Hematopoietic multipotent progenitor cell (in vitro differentiated cells): Measurements from ENCODE around the gene HSF2. TPM values are rescaled to one million over a fixed set of nuclear protein-coding genes. Genes with fewer than 3 reads are reported as not detected.
A peak's percentile ranks its signal among the peaks of the same experiment; 100 is the strongest.
"Not testable (repeated sequence)": the region's sequence is repeated elsewhere in the genome, so short reads cannot be mapped to it uniquely, and the experiment has no call there.

ENCODE experiments used
- DNase-seq, 3 donors: peaks; one replicate each; pipeline ENCODE4 v3.0.0-alpha.2; 2011 to 2015; ENCODE audit warnings: low read depth in 2 of 3, low spot score in 2 of 3
- small RNA-seq: library from RNA; depleted of rRNA; stranded (forward); fragments of <200 nt; gene quantifications from one replicate; pipeline ENCODE3, GENCODE V24; 2012
- total RNA-seq: library from RNA; depleted of rRNA; stranded (reverse); fragments of >200 nt; gene quantifications from one replicate; pipeline ENCODE4 v1.2.3, GENCODE V29; 2012

The HSF2 gene
- total RNA-seq, 1 donor = 14.5 TPM

DNA sequence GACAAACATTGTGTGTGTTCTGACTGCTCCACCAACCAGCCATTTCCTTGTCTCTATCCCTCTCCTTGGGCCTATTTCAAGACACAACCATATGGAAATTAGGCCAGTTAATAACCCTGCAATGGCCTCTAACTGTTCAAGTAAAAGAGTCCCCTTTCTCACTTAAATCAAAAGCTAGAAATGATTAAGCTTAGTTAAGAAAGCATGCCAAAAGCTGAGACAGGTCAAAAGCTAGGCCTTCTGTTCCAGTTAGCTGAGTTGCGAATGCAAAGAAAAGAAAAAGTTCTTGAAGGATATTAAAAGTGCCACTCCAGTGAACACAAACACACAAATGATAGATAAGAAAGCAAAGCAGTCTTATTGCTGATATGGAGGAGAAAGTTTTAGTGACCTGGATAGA, 49.6 kb downstream of the HSF2 start:
- DNase-seq = no peak

DNA sequence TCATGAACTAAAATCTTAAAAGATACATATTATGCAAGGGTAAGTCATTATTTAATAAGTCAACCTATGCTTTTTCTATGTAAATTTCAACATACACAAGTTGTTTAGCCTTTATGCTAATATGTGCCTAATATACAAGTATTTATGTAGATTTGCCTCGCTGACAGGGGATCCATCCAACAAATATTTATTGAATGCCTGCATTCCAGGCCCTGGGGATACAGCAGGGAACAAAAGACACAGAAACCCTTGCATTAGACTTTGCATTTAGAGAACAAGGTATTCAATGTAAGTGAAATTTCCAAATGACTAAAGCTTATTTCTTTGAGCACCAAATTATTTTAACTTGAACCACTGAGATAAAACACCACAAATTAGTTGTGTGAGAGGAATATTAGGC, 53.1 kb downstream of the HSF2 start:
- no peak for DNase-seq

DNA sequence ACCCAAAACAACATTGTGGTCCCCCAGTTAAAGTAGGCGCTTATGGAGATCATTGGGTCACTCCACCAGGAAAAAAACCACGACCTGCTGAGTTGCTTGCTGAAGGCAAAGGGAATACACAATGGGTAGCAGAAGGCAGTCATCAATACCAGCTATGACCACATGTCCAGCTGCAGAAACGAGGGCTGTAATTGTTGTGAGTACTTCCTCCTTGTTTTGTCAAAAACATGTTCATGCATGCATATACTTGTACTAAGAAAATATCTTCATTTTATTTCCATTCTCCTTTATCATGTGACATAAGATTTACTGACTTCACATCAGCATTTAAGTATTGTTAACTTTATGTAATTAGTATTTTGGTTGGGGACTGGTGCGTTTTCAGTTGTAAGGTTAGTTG, 55.2 kb downstream of the HSF2 start:
- no peak for DNase-seq

DNA sequence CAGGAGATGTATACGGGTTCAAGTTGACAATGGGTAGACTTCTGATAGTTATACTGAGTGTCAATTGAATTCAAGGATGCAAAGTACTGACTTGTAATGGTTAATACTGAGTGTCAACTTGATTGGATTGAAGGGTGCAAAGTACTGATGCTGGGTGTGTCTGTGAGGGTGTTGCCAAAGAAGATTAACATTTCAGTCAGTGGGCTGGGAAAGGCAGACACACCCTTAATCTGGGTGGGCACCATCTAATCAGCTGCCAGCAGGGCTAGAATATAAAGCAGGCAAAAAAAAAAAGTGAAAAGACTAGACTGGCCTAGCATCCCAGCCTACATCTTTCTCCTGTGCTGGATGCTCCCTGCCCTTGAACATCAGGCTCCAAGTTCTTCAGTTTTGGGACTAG, 55.7 kb downstream of the HSF2 start:
- DNase-seq = not testable (repeated sequence)

DNA sequence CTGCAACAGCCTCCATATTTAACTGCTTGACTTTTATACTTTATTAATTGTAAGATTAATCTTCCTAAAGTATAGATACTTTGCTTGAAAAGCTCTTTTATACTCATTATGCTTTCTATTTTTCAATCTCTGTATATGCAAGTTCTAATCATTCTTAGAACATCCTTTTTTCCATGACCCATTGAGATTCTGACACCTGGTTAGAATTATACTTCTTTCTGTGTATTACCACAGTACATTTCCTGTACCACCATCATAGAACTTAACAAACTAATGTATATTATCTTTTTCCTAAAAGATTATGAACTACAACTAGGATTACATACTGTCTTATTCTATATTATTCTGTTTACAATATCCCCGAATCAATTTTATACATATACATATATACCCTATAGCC, 58.6 kb downstream of the HSF2 start:
- DNase-seq = no peak

DNA sequence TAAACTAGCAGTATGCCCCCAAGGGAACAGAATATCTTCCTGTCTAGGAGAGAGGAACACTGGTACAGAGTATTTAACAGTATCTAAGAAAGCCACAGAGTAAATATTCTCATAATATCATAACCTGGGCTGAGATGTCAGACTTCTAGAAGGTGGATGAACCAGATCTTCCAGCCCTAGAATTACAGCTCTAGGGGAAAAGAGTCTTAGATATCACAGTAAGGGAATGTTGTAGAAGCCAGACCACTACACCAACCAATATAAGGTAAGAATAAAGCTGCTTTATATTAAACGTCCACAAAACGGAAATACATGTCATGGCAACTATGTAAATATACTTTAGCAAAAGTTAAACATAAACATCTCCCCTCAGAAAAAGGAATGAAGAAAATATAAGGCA, 59.8 kb downstream of the HSF2 start:
- no peak for DNase-seq

DNA sequence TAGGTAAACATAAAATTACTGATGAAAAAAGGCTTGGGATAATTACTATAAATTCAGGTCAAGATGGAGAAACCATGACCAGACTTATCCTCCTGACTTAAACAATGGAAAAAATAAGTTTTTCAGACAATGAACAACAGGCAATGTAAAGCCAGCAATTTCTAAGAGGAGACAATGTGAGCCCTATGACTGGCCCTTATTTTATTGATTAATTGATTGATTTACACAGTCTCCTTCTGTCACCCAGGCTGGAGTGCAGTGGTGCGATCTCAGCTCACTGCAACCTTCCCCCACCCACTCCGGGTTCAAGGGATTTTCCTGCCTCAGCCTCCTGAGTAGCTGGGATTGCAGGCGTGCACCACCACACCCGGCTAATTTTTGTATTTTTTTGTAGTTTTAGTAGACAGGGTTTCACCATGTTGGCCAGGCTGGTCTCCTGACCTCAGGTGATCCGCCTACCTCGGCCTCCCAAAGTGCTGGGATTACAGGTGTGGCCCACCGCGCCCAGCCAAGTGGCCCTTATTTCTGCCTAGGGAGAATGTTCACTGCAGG, 60.5 kb downstream of the HSF2 start:
- not testable (repeated sequence) for DNase-seq

DNA sequence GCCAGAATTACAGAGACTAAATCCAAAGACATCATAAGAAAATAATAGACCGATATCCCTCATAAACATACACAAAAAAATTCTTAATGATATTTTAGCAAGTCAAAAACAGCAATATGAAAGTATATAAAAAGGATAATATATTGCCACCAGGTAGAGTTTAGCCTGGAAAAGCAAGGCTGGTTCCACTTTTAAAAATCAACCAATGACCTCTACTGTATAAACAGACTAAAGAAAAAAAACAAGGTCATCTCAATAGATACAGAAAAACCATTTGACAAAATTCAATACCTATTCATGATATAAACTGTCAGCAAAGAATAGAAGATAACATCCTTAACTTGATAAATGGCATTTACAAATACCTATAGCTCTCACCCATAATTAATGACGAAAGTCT, 62.4 kb downstream of the HSF2 start:
- DNase-seq = no peak

DNA sequence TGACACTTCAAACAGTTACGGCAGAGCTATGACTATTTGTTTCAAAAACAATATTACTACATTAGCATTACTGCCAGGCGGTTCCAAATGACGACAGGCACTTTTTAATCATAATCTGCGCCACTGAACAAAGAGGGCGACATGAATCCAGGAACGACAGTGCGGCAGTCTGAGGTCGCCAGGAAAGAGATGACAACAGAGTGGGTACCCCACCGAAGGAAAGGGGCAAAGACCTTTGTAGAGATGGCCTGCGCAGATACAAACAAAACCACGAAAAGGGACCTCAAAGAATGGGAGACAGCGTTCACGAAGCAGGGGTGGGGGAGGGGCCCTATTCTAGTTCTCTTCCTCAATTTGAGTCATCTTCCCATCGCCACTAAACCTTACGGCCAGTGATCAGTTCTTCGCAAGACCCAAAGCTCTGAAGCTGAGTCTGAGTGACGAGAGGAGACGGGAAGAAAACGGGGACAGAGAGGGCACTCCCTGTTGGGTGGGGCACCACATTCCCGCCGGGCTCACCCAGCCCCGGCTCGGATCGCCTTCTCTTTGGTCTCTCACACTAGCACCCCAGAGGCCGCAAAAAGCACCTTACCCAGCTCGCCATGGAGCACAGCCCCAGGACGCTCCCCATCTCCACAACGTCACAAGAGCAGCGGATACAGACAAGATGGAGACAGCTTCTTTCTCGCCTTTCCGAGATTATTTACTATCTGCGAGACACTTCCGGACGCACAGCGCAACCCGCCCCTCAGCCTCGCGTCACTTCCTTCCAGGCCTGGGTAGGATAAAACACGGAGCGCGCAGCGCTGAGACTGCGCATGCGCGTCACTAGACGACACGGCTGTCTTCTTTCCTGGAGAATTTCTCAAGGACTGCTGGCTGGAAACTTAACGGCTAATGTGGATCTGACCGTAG, 71.9 kb downstream of the HSF2 start, which contains the start of gene SERINC1:
TSS of gene SERINC1 (minus strand) at position 701 of the 915 bp plus-strand sequence. CDS start at position 631, 70 bp downstream.
- peak; percentile 85 to 97 (median 94) for DNase-seq

DNA sequence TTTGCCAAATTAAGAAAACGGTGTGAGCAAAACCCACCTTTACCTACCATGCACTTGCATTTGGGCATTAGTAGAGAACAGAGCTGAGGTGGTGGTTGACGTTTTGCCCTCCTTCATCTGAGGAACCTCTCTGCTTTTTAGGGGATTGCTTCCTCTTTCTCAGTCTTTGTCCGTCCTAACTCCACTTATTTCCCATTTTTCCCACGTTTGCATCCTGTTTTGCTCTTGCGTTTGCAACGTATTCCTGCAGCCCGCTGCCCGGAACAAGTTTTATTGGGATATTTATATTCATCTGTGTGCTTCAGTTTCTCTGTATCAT, 72.5 kb downstream of the HSF2 start:
- DNase-seq = no peak

DNA sequence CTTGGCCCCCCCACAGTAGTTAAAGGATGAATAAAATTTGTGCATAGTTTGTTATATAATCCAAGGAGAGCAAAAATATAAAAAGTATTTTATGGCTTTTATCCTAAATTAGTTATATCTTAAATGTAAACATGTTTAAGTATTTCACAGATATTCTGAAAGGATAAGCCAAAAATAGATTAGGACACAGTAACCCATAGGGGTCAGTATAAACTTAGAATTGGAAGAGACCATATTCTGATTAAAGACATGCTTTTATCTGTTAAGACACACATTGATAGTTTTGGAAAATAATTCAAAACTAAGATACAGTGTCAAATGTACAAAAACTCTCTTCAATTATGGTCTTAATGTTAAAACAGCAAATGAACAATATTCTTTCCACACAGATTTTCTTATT, 76.7 kb downstream of the HSF2 start:
- DNase-seq = peak in 1 of 3 donors; percentile 54

DNA sequence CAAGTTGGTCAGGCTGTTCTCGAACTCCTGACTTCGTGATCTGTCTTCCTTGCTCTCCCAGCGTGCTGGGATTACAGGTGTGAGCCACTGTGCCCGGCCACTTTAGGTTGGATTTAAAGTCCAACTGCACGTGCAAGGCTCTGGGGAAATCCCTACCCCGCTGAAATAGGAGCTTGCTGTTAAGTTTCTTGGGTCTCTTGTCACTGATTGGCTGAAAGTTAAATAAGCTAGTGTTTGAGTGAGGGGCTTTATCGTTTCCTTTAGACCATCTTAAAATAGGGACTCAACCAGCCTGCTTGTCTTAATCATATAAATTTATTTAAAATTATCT, 83.3 kb downstream of the HSF2 start:
- no peak for DNase-seq

Small RNA genes lying within 50 kb of the gene (small RNA-seq; reads per million reads assigned to genes)
- gene Z99129.1 = not detected

Other genes starting within 250 kb of the HSF2 start
- 59.2 TPM for gene SERINC1, start 72.2 kb downstream of the HSF2 start, total RNA-seq
- not detected for gene PKIB, start 210.8 kb downstream of the HSF2 start, total RNA-seq